HEK293T (cell line): Measurements from ENCODE around the gene RRP9.

ENCODE experiments used
- CTCF ChIA-PET: fragments of 350-600 bp; formaldehyde crosslinking; extraction: SDS; loops from one replicate; lab custom pipeline; 2021; ENCODE audit warnings: antibody characterized with exemption, inconsistent platforms; lab: Yijun Ruan, JAX
- POLR2A ChIA-PET: fragments of 350-600 bp; formaldehyde crosslinking; extraction: SDS; loops from one replicate; lab custom pipeline; 2020; ENCODE audit warnings: antibody characterized with exemption, inconsistent platforms; lab: Yijun Ruan, JAX
- DNase-seq: peaks from one replicate; pipeline ENCODE4 v3.0.0; 2012; ENCODE audit warnings: mixed read lengths; ENCODE audit errors: extremely low spot score
- ARNT ChIP-seq: fragments of 450-650 bp; IDR thresholded peaks from 2 replicates; pipeline ENCODE4 v1.6.1; 2017; ENCODE audit warnings: mild to moderate bottlenecking
- BHLHE40 ChIP-seq: fragments of 450-650 bp; IDR thresholded peaks from 2 replicates; pipeline ENCODE4 v1.6.1; 2016; ENCODE audit warnings: mild to moderate bottlenecking, moderate library complexity, borderline replicate concordance
- CTBP1 ChIP-seq: fragments of 450-650 bp; IDR thresholded peaks from 2 replicates; pipeline ENCODE4 v1.6.1; 2016; ENCODE audit warnings: borderline replicate concordance
- ELF4 ChIP-seq: fragments of 450-650 bp; IDR thresholded peaks from 2 replicates; pipeline ENCODE4 v1.6.1; 2017; ENCODE audit warnings: antibody characterized with exemption
- FOXA1 ChIP-seq: fragments of 450-650 bp; IDR thresholded peaks from 2 replicates; pipeline ENCODE4 v1.6.1; 2016; ENCODE audit warnings: mild to moderate bottlenecking
- FOXK2 ChIP-seq: fragments of 450-650 bp; IDR thresholded peaks from 2 replicates; pipeline ENCODE4 v1.6.1; 2016; ENCODE audit warnings: mild to moderate bottlenecking
- FOXM1 ChIP-seq: fragments of 450-650 bp; IDR thresholded peaks from 2 replicates; pipeline ENCODE4 v1.6.1; 2017; ENCODE audit warnings: mild to moderate bottlenecking, borderline replicate concordance
- HDGF ChIP-seq: fragments of 450-650 bp; IDR thresholded peaks from 2 replicates; pipeline ENCODE4 v1.6.1; 2017; ENCODE audit warnings: antibody characterized with exemption, borderline replicate concordance
- L3MBTL2 ChIP-seq: fragments of 450-650 bp; conservative IDR thresholded peaks from 2 replicates; pipeline ENCODE4 v1.6.1; 2016; ENCODE audit warnings: mild to moderate bottlenecking
- LEF1 ChIP-seq: fragments of 450-650 bp; IDR thresholded peaks from 2 replicates; pipeline ENCODE4 v1.6.1; 2017; ENCODE audit warnings: mild to moderate bottlenecking, borderline replicate concordance
- NFRKB ChIP-seq: fragments of 450-650 bp; IDR thresholded peaks from 2 replicates; pipeline ENCODE4 v1.6.1; 2016; ENCODE audit warnings: mild to moderate bottlenecking, moderate library complexity
- SP1 ChIP-seq: fragments of 450-650 bp; IDR thresholded peaks from 2 replicates; pipeline ENCODE4 v1.6.1; 2017
- SUZ12 ChIP-seq: fragments of 450-650 bp; IDR thresholded peaks from 2 replicates; pipeline ENCODE4 v1.6.1; 2016; ENCODE audit warnings: mild to moderate bottlenecking
- TARDBP ChIP-seq: fragments of 450-650 bp; IDR thresholded peaks from 2 replicates; pipeline ENCODE4 v1.6.1; 2016
- ZNF384 ChIP-seq: fragments of 450-650 bp; IDR thresholded peaks from 2 replicates; pipeline ENCODE4 v1.6.1; 2016
- TF ChIP-seq, protein P1 (sequence below): fragments of 450-650 bp; IDR thresholded peaks from 2 replicates; pipeline ENCODE4 v1.6.1; 2016

RRP9 gene

DNA sequence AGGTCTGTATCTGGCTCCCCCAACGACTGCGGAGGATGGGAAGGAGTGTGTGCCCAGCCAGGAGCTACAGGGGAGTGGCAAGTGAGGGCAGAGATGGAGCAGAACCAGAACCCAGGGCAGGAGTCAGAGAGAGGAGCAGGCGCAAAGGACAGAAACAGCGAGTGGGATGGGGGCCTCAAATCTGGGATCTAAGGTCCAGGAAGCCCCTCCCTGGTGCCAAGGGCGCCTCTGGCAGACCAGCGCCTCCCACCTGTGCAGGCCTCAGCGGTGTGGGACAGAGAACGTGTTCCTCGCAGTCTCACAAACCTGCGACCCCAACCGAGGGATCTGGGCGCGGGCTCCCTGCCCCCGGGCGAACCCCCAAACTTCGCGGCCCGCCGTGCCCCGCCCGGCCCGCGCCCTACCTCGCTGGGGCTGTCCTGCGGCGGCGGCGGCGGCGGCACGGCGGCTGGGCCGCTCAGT is 25.2 kb upstream of the RRP9 start:
- CTCF ChIA-PET: no interaction called here
- TF ChIP-seq ZNF384: no peak
- TF ChIP-seq ELF4: no peak
- TF ChIP-seq SUZ12: no peak
- no peak for TF ChIP-seq ARNT
- no peak for TF ChIP-seq FOXK2
- no peak for TF ChIP-seq FOXM1
- TF ChIP-seq BHLHE40: no peak
- no peak for TF ChIP-seq CTBP1
- no peak for TF ChIP-seq TARDBP
- no peak for TF ChIP-seq L3MBTL2
- TF ChIP-seq NFRKB: no peak
- no peak for TF ChIP-seq LEF1
- TF ChIP-seq, protein P1, sequence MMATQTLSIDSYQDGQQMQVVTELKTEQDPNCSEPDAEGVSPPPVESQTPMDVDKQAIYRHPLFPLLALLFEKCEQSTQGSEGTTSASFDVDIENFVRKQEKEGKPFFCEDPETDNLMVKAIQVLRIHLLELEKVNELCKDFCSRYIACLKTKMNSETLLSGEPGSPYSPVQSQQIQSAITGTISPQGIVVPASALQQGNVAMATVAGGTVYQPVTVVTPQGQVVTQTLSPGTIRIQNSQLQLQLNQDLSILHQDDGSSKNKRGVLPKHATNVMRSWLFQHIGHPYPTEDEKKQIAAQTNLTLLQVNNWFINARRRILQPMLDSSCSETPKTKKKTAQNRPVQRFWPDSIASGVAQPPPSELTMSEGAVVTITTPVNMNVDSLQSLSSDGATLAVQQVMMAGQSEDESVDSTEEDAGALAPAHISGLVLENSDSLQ: no peak
- DNase-seq: no peak
- POLR2A ChIA-PET: interaction anchor here (0.7 to 5.2 kb wide), 4 partner anchors 8 to 25 kb away, joined by 3 to 39 read pairs (median 5); partner anchors contain the start of genes ABHD14A, PARP3 and RRP9

DNA sequence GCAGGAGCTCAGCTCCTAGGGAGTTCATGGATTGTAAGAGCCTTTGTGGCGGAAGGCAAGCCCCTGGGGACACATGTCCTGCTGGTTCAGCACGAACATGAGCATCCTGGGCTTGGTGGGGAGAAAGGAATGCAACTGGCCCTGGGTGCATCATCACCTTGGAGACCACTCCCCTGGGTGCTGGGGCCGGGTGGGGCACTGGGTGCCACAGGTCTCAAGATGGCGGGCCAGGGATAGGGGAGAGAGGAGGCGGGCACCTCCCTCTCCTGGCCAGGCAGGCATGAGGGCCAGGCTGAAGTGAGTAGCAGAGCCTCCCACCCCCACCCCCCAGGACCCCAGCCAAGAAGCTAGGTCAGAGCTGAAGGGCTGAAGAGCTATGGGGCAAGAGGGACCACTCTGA is 24.8 kb upstream of the RRP9 start:
- no peak for DNase-seq
- ChIA-PET CTCF (no interaction called here), POLR2A (interaction anchor here (1.0 to 5.2 kb wide), 2 partner anchors 9 to 25 kb away, joined by 4 to 39 read pairs; partner anchors contain the start of genes ABHD14A, PARP3 and RRP9)
- TF ChIP-seq ELF4 (no peak), NFRKB (no peak), TARDBP (no peak), BHLHE40 (no peak), HDGF (no peak)
- TF ChIP-seq, protein P1: no peak

DNA sequence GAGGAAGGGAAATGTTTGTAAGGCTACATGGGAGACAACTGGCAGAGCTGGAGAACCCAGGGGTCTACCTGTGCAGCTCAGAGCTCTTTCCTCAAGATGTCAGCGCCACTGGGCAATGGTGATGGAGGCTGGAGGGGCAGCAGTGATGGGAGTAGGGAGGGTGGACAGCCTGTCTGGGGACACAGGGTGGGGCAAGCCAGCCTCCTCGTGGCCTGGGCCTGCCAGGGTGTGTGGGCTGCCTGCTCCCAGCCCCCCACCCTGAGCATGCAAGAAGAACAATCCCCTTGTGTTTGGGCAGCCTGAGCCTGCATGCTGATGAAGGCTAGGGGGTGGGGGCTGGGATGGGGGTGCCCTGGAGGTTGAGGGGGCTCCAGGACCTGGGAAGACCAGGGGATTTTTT is 24.3 kb upstream of the RRP9 start:
- DNase-seq: no peak
- no peak for TF ChIP-seq CTBP1
- TF ChIP-seq ARNT: no peak
- no peak for TF ChIP-seq L3MBTL2
- no peak for TF ChIP-seq FOXM1
- CTCF ChIA-PET: no interaction called here
- POLR2A ChIA-PET: interaction anchor here (5.2 kb wide), 1 partner anchor 24 kb away, joined by 39 read pairs; the partner anchor contains the start of genes PARP3 and RRP9

DNA sequence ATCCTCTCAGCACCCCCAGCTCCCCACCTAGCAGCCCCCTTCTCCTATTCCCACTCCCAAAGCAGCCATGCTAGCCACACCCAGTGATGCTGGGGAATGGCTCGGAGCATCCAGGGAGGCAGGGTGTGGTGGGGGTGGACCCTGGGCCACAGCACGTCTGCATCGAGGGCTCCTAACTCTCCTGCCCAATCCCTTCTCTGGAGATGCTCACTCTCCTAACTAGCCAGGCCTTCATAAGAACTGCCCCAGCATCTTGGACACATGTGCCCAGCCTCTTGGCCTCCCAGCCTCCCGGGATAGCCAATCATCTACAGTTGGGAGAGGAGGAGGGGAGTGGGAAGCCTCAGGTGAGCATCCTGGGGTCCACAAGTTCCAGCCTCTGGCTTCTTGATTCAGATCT is 22.8 kb upstream of the RRP9 start:
- TF ChIP-seq L3MBTL2 (no peak), TARDBP (no peak), SP1 (no peak), FOXM1 (no peak), FOXA1 (no peak), LEF1 (no peak), NFRKB (no peak), BHLHE40 (no peak), HDGF (no peak), FOXK2 (no peak), SUZ12 (no peak), ELF4 (no peak), ARNT (no peak), CTBP1 (no peak), ZNF384 (no peak)
- TF ChIP-seq, protein P1: no peak
- DNase-seq: no peak
- ChIA-PET CTCF (no interaction called here), POLR2A (interaction anchor here (1.5 to 4.9 kb wide), 2 partner anchors 22 to 31 kb away, joined by 3 to 23 read pairs; partner anchors contain the start of genes PARP3, RPL29 and RRP9)

DNA sequence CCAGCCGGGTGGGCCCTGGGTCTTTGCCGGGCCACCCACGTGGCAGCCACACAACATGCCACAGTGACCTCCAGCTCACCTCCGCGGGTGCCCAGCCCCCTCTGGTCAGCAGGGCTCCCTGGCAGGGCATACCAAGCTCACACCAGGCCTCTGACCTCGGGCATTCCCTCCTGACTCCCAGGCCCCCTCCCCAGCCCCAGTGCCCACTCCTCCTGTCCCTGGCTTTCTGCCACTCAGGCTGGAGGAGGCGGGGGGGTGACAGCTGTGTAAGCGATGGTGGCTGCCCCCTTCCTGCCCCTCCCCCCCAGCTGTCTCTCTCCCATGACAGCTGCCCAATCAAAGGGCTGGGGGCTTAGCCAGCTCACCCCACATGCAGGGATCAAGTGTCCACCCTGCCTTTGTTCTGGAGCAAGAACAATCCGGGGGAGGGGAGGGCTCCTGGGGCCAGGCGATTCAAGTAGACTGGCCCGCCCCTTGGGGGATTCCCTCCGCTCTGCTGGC is 22.3 kb upstream of the RRP9 start:
- no peak for DNase-seq
- POLR2A ChIA-PET: interaction anchor here (0.8 to 4.9 kb wide), 5 partner anchors 10 to 32 kb away, joined by 3 to 23 read pairs (median 3); partner anchors contain the start of genes ACY1, PARP3, RPL29 and RRP9
- CTCF ChIA-PET: no interaction called here
- TF ChIP-seq HDGF (no peak), CTBP1 (no peak), BHLHE40 (no peak), LEF1 (no peak), FOXK2 (no peak), FOXA1 (no peak), SP1 (no peak), SUZ12 (no peak), ZNF384 (no peak), L3MBTL2 (no peak), ELF4 (no peak), ARNT (no peak), FOXM1 (no peak)
- TF ChIP-seq, protein P1: no peak
